ENCODE data around the gene DMD.
A peak's percentile ranks its signal among the peaks of the same experiment; 100 is the strongest.

DMD gene

GRCh38 chrX:31127716-31128115 is 2083.6 kb downstream of the DMD start:
- DNase-seq (ENCODE audit: low read depth in 2 of 2): no peak

- no peak for DNase-seq (ENCODE audit: low read depth in 2 of 2)
These were observed 2085.1 kb downstream of the DMD start for GRCh38 chrX:31126205-31126604.

GRCh38 chrX:31124536-31124935 is 2086.8 kb downstream of the DMD start:
- DNase-seq (ENCODE audit: low read depth in 2 of 2): no peak

GRCh38 chrX:31123335-31123734 is 2088.0 kb downstream of the DMD start:
- no peak for DNase-seq (ENCODE audit: low read depth in 2 of 2)

DNA sequence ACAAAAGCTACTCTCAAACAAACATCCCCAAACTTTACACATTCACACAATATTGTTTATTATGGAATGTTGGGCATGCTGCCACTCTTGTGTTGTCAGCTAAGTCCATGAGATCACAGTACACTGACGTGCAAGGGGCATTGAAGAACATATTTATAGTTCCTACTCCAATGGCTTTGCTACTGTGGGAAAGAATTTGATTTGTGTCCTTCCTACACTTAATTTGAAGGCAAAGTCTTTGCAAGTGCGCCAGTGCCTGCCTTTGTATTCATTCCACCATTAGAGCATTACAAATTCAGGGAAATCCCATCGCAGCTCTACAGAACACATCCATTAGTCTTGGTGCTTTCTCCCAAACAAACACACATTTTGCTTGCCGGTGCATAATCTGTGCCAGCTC is 2094.1 kb downstream of the DMD start:
- DNase-seq (ENCODE audit: low read depth in 2 of 2): no peak

DNA sequence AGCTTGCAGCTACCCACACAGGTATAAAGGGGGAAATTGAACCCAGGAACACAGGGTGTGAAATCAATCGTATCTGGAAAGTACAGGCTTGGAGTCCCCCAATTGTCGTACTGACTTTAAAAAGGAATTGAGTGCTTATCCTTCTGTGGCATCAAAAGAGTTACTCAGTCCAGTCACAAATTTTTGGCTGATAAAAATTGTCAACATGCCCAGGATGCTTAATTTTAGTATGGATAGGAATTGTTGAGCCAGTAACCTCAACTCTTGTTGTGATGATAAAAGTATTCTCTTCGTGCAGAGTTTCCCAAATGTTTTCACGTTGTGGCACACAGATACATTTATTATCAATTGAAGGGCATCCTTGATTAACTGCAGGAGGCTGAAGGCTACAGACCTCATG is 2096.0 kb downstream of the DMD start:
- no peak for DNase-seq (ENCODE audit: low read depth in 2 of 2)

DNA sequence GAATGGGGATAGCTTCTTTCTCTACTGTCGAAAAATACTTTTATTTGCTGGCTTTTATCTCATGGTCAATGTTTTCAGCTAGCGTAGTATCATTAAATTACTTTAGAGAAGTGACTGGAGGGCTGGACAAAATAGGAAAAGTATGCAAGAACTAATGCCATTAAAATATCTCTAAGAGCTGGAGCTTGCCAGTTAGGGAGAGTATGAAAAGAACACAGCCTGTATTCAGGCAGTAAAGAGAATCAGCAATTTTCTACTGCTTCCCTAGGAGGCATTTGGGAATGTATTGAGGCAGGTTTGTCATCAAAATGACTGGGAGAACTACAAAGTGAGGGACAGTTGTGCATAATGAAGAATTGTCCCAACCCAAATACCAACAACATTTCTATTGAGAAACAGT is 2096.5 kb downstream of the DMD start:
- no peak for DNase-seq (ENCODE audit: low read depth in 2 of 2)

DNA sequence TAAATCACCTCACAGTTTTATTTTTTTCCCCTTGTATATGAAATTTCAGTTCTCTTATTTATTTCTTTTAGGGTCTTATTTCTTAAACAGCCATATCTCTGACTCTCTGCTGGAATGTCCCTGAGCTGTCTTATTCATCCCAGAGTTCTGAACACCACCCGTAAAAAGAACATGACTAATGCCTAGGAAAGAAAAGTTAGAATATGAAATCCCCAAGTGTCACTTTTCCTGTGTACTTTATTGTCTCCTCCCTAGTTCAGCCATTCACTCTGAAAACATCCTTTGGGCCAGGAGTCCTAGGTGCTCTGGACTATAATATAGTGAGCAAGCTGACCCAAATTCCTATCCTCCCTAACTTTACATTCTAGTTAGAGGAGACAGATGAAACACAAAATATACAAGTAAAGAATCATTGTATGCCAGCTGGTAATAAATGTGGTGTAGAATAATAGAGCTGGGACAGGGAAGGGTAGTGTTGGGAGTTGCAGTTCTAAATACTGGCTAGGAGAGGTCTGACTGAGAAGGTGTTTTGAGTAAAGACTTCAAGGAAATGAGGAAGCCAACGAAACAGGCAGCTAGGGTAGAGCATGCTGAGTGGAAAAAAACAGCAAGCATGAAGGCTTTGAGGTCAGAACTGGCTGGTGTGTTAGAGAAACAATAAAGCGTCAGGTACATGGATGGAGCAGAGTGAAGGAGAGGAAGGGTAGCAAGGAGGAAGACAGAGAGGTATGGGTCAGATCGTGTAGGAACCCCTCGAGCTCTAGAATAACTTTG is 2098.9 kb downstream of the DMD start:
- no peak for DNase-seq (ENCODE audit: low read depth in 2 of 2)

- no peak for DNase-seq (ENCODE audit: low read depth in 2 of 2)
These were observed 2100.7 kb downstream of the DMD start for GRCh38 chrX:31110657-31111056.

DNA sequence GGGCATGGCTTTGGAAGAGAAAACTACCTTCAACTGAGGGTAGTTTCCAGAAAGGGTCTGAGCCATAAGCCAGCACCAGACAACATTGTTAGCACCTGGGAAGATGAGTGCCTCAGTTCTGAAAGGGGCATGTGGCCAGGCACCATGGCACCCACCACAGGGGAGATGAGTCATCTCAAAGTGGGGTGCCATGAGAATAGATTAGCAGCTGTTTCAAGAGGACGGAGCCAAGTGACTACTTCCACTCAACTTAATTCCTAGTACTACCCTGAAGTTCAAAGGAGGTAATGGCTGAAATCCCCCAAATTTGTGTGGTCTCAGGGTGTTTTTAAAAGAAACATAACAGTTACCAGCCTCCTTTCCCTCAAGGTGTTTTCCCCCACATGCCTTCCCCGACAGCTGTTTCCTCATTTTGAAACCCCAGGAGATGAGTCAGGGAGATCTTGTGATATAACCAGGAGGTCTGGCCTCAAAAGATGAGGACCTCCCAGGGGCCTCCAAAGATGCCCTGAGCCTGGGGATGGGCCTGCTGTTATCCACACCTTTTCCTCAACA is 2111.7 kb downstream of the DMD start:
- DNase-seq (ENCODE audit: low read depth in 2 of 2): peak; percentile 22 to 53

GRCh38 chrX:31098079-31098478 is 2113.3 kb downstream of the DMD start:
- no peak for DNase-seq (ENCODE audit: low read depth in 2 of 2)

- no peak for DNase-seq (ENCODE audit: low read depth in 2 of 2)
These were observed 2117.7 kb downstream of the DMD start for GRCh38 chrX:31093639-31093975.

GRCh38 chrX:31092970-31093638 is 2118.2 kb downstream of the DMD start:
- no peak for DNase-seq (ENCODE audit: low read depth in 2 of 2)

- DNase-seq (ENCODE audit: low read depth in 2 of 2): no peak
These were observed 2118.9 kb downstream of the DMD start for GRCh38 chrX:31092476-31092875.

DNA sequence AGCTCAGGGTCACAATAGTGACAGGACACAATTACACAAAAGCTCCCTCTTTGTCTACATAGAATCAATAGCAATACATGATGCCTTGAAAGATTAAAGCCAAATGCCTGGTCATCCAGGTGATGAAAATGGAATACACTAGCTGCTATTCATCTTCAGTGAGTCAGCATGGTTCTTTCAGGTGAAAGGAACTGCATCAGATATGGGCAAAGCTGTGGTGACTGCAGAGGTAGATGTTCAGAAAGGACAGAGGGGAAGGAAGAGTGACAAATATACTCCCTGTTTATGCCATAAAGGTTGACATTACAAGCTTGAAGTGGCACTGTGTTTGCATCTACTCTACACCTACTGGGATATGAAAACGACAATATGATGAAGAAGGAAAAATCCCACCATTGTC is 2119.5 kb downstream of the DMD start:
- DNase-seq (ENCODE audit: low read depth in 2 of 2): no peak

- DNase-seq (ENCODE audit: low read depth in 2 of 2): no peak
These were observed 2136.8 kb downstream of the DMD start for GRCh38 chrX:31074522-31074921.

DNA sequence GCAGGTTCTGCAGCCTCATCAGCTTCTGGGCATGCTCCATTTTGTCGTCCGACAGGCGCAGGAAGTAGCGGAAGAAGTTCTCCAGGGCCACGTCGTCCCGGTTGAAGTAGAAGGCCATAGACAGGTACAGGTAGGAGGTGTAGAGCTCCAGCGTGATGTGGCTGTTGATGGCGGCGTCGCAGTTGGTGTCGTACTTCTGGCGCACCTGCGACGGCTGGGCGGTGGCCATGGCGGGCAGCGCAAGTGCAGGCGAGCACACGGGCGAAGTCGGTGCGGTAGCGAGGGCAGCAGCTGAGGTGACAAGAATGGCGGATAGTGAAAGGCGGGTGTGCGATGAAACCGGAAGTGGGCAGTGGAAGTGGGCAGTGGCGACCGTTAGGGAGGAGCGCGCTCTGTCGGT is 2139.6 kb downstream of the DMD start, which contains the start of gene FTHL17:
Gene FTHL17 (minus strand): TSS at position 317 of the 400 bp plus-strand sequence. CDS start 88 bp downstream, at position 229.
- DNase-seq (ENCODE audit: low read depth in 2 of 2): no peak

- no peak for DNase-seq (ENCODE audit: low read depth in 2 of 2)
These were observed 2140.1 kb downstream of the DMD start for GRCh38 chrX:31071262-31071661.

DNA sequence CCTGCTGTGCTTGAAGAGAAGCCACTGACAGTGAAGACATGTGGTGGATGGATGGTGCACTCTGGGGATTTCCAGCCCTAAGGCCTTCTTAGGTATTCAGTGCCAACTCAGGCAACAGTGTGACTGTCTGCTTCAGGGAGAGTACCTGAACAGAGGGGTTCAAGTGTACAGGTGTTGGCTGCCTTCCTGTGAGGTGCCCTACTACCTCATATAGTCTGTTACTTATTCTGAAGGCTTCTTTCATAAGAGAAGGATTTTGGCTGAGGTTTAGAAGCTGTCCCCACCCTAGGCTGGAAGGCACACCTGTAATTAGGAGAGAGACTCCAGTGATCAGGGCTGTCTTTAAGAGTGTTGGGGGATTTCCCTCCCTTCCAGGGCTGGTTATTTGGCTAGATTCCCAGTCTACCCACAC is 2141.3 kb downstream of the DMD start:
- no peak for DNase-seq (ENCODE audit: low read depth in 2 of 2)
